Left hindlimb (tissue), 1 donor: ENCODE results near the gene PRIMA1.
A peak's percentile ranks its signal among the peaks of the same experiment; 100 is the strongest.

ENCODE experiments used
- DNase-seq: peaks from one replicate; pipeline ENCODE4 v3.0.0-alpha.2; 2018

The PRIMA1 gene

DNA sequence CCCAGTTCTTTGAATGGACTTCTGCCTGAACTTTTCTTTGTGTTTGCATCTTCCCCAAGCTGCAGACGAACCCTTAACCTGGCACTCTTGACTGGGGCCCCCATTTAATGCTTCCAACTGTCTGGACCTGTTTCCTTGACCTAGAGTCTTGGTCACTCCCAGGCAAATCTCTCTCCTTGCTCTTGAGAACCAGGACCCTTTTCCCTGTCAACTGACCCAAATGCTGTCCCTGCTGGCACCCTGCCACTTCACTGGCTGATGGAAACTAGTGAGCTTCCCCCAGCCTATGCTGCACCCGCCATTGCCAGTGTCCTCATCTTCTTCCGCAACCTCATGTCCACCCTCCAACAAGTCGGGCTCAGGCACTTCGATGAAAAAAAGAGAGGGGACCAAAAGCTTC, 79.5 kb downstream of the PRIMA1 start:
- DNase-seq, result no peak

DNA sequence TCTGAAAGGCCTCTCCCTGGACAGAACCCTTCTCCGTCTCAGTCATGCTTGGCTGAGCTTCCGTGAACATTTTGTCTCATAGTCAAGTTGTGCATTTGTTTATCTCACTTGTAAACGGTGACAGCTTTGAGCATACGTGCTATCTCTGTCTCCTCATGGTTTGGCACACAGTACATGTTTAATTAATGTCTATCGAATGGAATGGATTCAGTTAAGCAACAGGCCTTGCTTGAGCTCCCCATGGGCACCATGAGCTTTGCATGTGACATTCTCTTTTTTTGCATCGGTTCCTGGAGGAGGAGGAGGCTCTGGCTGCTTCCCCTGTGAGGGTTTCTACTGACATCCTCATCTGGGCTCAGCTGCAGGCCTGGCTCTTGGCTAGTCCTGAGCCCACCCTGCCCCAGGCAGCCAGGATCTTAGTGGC, 80.0 kb downstream of the PRIMA1 start:
- DNase-seq, result no peak

DNA sequence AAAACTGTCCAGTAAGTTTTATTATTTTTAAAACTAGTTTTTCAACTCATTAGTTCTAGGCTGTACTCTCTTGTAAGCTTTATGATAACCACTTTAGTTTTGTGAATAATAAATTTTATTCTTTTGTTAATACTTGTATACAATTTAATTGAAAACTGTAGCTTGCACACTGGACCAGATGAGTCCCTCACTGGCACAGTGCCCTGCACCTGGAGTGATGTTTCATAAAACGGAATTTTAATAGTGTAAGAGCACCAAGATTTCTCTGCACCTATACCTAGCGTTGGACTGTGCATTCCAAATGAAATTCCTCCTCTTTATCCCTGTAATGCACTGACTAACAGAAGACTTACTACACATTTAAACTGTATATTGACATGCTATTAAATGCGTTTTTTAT, 80.8 kb downstream of the PRIMA1 start:
- DNase-seq, result no peak

DNA sequence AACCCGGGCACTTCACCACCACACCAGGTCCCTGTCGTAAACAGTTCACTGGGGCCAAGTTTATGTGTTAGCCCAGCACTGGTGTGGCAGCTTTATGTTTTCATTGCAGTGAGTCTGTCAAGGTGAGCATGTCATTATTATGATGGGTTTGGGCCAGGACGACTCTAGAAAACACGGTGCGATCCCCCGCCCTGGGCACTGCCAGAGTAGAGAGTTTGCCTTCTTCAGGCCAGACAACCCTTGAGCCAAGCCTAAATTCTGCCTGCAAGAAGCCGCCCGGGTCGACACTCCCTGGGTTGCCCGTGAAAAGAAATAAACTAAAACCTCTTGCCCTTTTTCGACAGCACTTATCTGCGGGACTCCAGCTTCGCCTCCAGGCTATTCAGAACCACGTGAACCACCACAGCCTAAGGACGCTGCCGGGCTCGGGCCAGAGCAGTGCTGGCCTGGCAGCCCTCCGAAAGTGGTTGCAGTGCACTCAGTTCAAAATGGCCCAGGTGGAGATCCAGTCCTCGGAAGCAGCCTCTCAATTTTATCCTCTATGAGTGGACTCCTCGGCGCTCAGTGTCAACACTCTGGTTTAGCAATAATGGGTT, 81.8 kb downstream of the PRIMA1 start:
- no peak for DNase-seq

DNA sequence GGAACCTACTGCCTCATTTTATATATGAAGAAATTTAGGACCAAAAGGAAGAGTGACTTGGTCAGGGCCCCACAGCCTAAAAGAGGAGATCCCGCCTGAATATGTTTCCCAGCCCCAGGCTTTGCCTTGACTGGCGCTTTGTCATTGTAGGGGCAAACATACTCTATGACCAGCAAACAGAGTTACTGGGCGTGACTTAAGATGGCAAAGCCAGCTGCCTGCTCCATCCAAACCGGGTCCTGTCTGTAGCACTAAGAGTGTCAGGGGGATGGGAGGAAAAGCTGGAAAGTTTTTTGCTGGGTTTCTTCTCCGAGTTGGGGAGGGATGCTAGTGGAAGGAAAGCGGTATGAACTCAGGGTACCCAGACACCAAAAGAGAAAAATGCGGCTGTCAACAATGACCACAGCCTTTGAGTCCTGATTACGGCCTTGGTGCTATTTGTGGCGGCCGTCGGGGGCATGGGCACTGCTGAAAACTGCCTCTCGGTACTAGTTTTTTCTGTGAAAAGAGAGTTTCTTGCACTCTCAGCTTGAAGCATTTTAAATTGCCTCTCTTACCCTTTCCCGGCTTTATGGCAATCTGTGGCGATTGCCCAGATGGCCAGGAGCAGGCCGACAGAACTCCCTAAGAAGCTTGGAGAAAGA, 82.7 kb downstream of the PRIMA1 start:
- no peak for DNase-seq

DNA sequence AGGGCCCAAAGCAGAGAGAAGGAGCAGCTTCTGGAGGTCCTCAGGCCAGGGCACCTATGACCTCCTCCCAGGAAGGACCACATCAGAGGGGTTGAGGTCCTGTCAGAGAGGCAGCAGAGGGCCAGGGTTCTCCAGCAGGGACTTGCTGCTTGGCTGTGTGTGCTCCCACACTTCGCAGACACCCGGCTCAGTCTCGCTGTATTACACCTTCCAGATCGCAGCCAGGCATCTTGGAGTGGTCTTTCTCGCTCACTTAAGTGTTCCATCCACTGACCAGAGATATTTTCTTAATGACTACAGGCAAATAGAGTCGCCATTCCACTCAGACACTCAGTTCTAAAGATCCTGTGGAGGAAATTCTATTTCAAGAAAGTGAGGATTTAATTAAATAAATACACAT, 84.3 kb downstream of the PRIMA1 start:
- no peak for DNase-seq

DNA sequence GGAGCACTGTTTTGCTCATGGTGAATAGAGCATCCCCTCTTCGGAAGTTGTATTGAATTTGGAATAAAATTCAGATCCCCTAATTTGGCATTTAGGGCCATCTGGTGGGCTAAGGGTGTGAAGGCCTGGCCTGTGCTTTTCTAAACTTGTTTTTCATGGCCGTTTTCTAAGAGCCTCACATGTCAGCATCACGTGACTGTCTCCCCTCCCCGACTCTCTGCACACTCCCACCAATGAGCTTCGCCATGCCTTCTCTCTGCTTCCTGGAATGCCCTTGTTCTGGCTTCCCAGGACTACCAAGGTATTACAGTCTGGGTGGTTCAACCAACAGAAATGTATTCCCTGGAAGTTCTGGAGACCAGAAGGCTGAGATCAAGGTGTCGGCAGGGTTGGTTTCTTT, 85.3 kb downstream of the PRIMA1 start:
- no peak for DNase-seq

DNA sequence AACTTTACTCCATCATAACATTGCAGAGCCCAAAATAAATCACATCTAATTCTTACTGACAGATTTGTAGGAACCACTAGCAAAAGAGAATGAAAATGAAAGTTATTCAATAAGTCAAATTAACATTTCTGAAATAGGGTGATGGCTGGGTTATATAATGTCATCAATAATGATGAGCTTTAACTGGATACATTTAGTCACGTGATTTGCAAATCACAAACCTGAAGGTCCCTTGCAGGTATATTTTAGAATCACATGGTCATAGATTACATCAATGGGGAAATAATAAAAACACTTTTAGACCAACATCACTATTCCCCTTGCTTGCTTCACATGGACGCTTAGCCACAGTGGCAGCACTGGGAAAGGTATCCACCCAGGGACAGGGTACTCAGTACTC, 86.7 kb downstream of the PRIMA1 start:
- DNase-seq, result no peak

DNA sequence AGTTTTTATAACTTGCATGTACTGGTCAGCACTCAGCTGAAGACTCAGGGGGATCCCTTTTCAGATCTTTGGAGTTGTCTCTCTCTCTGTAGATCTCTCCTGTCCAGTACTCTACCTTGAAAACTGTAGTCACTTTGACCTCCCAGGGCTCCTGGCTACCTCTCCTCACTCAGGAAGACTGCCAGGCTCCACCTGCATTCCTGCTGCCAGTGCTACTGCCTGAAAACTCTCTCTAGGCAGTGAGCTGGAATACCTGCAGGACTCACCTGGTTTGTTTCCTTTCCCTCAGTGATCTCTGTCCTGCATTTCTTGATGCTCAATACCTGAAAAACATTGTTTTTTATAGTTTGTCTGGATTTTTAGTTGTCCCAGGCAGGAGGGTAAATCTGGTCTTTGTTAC, 87.4 kb downstream of the PRIMA1 start:
- no peak for DNase-seq

DNA sequence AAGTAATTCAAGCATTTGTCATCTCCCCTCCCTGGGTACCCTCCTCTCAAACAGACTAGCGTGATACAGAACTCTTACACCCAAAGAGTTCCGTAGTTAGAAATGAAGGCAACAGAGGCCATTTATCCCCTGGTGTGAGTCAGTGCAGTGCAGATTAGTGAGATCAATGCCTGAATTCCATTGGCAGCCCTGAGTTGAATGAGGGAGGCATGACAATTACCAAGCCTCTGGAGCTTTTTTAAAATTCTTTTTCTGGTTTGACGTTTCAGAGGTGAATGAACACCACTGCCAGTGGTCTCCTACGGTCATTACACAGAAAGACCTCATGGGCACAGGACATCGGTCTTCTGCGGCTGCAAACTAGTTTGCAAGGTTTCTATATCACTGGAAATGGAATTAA, 94.4 kb downstream of the PRIMA1 start:
- no peak for DNase-seq

DNA sequence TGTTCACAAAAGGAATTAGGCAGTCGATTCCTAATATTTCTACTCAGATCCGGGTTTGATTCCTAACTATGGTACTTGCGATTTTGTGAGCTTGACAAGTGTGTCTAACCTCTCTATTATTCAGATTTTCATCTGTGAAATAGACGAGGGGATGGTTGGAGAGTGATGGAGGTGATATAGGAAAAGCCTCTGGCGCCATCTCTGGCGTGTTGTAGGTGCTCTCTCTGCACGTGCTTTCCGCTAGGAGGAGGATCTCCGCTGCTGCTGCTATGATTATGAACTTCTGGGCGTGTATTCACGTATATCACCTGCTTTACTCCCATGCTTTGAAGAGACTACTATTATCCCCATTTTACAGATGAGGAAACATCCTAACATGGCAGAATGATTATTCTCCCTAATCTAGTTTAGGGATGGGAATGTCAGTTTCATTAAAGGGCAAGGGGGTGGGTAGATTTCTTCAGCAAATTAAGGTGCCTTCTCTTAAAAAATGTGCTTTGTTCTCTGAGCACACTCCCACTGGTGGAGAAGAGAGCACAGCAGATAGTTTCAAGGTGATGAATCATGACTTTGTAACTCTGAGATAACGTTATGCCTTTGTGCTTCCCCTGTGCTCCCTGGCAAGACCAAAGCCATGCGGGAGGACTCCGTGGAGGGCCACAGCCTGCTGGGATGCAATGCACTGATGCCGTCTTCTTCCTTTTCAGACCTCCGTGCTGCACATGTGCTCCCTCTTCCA, 97.1 kb downstream of the PRIMA1 start:
- no peak for DNase-seq

DNA sequence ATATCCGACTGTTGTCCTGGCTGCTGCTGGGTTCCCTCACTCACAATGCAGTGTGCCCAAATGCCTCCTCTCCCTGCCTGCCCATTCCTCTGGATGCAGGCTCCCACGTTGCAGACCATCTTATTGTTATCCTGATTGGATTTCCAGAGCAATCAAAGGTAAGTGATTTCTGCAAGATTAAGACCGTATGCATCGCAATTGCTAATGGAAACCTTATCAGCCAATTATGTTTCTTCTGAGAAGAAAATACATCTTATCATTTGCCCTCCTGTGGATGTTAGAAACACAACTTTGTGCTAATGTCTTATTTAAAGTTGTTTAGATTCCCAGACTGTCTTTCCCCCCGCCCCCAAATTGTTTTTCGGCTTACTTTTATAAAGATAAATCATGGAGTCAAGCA, 98.1 kb downstream of the PRIMA1 start:
- DNase-seq, result no peak

DNA sequence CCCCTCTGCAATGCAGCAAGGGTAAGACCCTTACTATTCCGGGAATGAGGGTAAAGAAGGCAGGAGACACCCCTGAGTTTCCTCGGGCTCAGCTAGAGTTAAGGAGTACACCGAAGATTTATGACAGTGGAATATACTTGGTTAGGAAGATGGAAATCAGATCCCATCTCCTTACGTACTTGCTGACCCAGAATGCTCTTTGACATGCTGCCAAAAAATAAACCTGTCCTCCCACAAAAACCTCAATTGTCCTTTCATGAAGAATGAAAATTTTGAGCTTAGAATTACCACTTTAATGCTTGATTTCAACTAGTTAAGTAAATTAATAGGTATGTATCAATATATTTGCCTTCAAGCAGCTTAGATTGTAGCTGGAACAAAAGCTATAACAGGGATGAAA, 99.5 kb downstream of the PRIMA1 start:
- no peak for DNase-seq

DNA sequence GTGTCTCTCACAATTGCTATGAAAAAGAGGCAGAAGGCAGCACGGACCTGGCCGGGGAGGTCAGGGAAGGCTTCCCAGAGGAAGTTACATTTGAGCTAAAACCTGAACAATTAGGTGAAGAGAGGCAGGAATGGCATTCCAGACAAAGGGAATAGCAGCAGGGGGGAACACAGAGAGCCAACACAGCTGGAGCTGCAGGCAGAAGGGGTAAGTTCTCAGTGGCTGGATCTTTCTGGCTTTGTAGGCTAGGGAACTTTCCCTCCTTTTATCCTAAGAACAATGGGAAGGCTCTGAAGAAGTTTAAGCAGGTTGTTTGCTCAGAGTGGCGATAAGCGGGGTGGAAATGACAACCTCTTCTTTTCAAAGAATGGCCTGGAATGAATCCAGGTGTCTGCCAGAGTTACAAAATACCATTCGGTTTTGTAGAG, 100.0 kb downstream of the PRIMA1 start:
- no peak for DNase-seq

DNA sequence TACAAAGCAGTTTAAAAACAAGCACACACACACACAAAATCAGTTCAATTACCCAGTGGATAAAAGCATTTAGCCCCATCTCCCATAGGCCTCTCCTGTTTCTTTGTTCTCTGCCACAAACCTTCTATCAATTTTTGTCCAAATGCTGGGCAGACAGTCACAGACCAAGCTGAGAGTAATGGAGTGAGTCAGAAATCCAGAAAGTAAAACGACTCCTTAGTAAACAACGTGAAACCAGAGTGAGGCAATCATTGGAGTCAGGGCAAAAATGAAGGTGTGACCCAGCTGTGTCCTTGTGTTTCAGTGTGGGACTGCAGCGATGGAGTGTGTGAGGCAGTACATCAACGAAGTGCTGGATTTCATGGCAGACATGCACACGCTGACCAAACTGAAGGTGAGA, 102.0 kb downstream of the PRIMA1 start:
- DNase-seq, result no peak

DNA sequence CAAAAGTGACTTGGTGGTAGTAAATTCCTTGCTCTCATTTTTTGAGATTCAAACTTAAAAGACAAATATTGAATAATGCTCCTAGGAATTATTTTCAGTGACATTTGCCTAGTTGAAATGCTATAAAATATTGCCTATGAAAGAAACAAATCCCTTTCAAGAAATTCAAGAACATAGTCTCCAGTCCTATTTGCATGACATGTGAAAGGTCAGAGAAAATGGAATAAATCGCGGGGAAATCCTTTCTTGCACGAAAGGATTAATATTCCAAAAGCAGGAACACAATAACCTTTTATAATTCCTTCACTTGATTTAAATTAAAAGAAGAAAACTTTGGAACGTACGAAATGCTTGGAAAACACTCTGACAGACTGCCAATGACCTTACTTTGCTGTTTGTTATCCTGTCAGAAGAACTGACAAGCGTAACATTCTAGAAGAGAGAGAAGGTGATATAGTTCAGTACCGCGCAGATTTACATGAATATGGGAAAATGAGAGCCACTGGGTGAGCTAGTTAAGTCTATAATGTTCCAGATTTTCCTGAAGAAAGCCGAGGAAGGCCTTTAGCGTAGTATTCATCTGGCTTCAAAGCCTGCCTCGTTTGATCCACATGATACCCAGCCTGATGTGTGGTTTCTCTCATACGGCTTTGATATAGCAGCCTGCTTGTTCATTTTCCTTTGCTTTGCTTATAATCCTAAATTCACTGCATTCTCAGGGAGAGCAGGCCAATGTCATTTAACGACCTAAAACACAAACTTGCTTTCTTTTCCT, 103.0 kb downstream of the PRIMA1 start:
- DNase-seq, result no peak

DNA sequence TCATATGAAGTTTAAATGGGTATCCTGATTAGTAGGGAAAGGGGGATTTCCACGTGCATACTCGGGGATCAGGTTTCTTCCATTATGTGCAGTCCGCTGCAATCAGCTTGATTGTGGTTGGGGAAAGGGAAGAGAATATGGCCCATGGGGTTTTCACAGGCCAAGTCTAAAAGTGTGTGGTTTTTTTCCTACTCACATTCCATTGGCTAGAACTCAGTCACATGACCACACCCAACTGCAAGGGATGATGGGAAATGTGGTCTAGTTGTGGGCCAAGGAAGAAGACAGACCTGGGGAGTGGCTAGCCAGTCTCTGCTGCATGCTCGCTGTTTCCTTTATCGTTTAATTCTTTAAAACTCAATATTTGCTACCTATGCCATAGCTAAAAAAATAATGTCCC, 105.1 kb downstream of the PRIMA1 start:
- DNase-seq, result peak; percentile 36

DNA sequence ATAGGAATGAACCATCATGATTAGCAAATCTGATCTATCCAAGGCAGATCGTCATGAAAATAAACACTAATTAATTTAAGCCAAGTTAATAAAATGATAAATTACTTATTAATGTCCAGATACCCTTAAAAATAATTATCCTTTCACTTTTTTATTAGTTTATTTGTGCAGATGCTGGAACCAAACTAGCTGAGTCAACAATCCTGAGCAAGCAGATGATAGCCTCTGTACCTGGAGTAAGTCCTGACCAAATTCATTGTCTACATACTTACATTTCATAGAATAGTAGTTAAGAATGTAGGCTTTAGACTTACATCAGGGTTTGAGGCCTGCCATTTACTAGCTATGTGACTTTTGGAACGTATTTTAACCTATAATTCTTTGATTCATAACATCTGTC, 105.8 kb downstream of the PRIMA1 start:
- DNase-seq, result no peak

DNA sequence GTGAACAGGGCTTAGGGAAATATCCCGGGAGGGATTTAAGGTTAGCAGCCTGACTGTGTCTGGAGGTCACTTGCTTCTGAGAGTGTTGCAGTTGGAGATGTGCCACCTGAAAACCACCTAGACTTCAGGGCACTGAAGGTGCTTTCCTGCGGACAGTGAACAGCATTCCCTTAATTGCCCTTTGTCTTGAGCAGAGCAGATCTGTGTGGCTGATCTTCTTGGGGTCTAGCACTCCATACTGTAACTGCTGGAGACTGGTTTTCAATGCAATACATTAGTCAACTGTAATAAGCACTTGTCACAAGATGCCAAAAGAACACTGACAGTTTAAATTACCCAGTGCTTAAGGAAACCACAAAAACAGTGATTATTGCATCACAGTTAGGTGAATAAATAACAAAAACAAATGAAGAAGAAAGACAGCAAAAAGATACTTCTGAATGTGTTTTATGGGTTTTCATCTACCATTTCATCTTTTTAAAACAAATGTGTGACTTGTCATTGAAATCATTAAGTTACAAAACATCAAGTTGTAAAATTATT, 111.8 kb downstream of the PRIMA1 start:
- DNase-seq, result no peak

DNA sequence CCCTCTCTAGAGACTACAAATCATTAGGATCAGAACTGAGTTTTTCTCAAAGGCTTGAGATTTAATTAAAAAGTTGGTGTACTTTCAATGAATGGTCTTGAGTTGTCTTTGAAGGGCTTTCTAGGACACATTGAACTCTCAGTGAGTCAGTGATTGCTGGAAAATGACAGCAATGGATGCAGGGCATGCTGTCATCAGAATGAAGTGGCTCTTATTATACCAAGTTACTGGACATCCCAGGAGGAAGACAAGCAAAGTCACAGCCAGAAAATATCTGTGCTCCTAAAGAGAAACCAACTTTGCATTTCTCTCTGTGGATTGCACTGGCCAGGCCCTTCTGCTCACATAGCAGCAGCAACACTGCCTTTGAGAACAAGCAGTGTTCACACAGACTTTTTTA, 112.6 kb downstream of the PRIMA1 start:
- no peak for DNase-seq

DNA sequence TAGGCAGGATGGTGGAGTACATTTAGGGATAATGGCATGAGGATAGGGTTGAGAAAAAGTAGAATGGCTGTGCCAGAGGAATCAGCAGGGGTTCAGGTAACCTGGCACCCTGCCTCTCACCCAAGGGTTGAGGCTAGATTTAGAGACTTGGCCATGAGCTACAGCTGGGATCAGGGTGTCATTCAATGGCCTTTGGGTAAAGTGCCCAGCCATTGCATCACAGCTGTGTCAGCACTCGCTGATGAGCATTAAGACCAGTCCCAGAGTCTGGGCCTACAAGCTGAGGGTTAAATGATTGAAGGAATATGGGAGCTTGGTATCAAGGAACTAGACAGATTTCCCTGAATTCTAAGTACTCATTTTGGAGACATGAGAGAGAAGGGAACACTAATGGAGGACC, 113.9 kb downstream of the PRIMA1 start:
- no peak for DNase-seq

DNA sequence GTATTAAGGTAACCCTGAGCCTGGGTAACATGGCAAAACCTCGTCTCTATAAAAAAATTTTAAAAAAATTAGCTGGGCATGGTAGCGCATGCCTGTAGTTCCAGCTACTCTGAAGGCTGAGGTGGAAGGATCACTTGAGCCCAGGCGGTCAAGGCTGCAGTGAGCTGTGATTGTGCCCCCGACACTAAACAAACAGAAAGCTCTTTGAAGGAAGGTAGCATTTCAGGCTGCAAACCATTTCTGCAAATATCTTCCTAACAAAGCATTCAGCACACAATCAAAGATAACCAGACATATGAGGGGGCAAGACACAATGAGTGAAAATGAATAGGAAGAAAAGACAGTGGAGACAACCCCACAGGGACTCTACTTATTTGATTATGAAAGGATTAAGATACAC, 118.7 kb downstream of the PRIMA1 start:
- DNase-seq, result no peak
